Mucosa of descending colon (tissue), 3 donors: Measurements from ENCODE around the gene TAF11L14. TPM values are rescaled to one million over a fixed set of nuclear protein-coding genes. Genes with fewer than 3 reads are reported as not detected.

ENCODE experiments used
- ATAC-seq: fragments of 200-7000 bp; cut with Tn5 transposase; one replicate; pipeline ENCODE4 v1.9.1; 2020; ENCODE audit warnings: mild to moderate bottlenecking, moderate library complexity
- DNase-seq, 3 donors: peaks; one replicate each; pipeline ENCODE4 v3.0.0-alpha.2; 2020
- H3K36me3 ChIP-seq: fragments of 200-600 bp; one replicate; pipeline ENCODE4 v1.8.0; 2021; ENCODE audit warnings: low read depth, mild to moderate bottlenecking
- H3K4me1 ChIP-seq: fragments of 200-600 bp; one replicate; pipeline ENCODE4 v1.8.0; 2021; ENCODE audit warnings: low read depth, mild to moderate bottlenecking
- H3K4me3 ChIP-seq: fragments of 200-600 bp; one replicate; pipeline ENCODE4 v1.8.0; 2021; ENCODE audit warnings: mild to moderate bottlenecking
- H3K9me3 ChIP-seq: fragments of 200-600 bp; one replicate; pipeline ENCODE4 v1.8.0; 2021; ENCODE audit warnings: mild to moderate bottlenecking
- CTCF ChIP-seq: fragments of 200-600 bp; IDR thresholded peaks from one replicate; pipeline ENCODE4 v1.8.0; 2022; ENCODE audit warnings: antibody characterized with exemption, mild to moderate bottlenecking
- intact Hi-C, 2 donors: fragments of 100-400 bp; cut with DNase I in 1 of 2; cut with micrococcal nuclease in 1 of 2; formaldehyde crosslinking; loops; one replicate each; pipeline versions ENCODE4 v1.11.0 to v1.11.1; 2022; cut with DNase I, micrococcal nuclease
- total RNA-seq, 3 donors: library from RNA; stranded (reverse); fragmentation: NEBNext Ultra II Directional in 2 of 3; extraction: Animal tissue kit (Norgen Biotek cat#: 25700) in 2 of 3; gene quantifications; one replicate each; pipeline versions ENCODE4 v1.2.1 to v1.2.4, GENCODE V29; 2021 to 2023
- donor health status: DM: no; HTN: no; CAD: no; lungs with moderate emphysema.
- donor health status: DM: no; HTN: no; CAD: no.
- donor health status: DM: no; HTN: yes; CAD: no.

Gene TAF11L14
- total RNA-seq, 3 donors from 2014 or later = not detected

- TF ChIP-seq CTCF = no peak
- DNase-seq = no peak
- Histone ChIP-seq H3K9me3 (no peaks in the 10 kb centered on the region), H3K4me1 (no peaks in the 10 kb centered on the region), H3K36me3 (no peaks in the 10 kb centered on the region), H3K4me3 (no peak overlapping the region)
- intact Hi-C loops = no loop called here
- ATAC-seq = no peak
Measured at GRCh38 chr5:17655921-17656320, 21.7 kb downstream of the TAF11L14 start.

GRCh38 chr5:17663182-17663581, 28.9 kb downstream of the TAF11L14 start:
- DNase-seq = no peak
- TF ChIP-seq CTCF = no peak
- no peak overlapping the region for H3K4me3 ChIP-seq
- no peak for ATAC-seq
- no peaks in the 10 kb centered on the region for H3K9me3 ChIP-seq
- no peaks in the 10 kb centered on the region for H3K4me1 ChIP-seq
- intact Hi-C loops = no loop called here
- H3K36me3 ChIP-seq = no peaks in the 10 kb centered on the region

- intact Hi-C loops = no loop called here
- ATAC-seq (no peak), DNase-seq (no peak)
- Histone ChIP-seq H3K36me3 (no peaks in the 10 kb centered on the region), H3K4me1 (no peaks in the 10 kb centered on the region), H3K4me3 (no peak overlapping the region), H3K9me3 (no peaks in the 10 kb centered on the region)
- TF ChIP-seq CTCF = no peak
Measured at GRCh38 chr5:17665836-17666235, 31.6 kb downstream of the TAF11L14 start.

- Histone ChIP-seq H3K4me1 (no peaks in the 10 kb centered on the region), H3K36me3 (no peaks in the 10 kb centered on the region), H3K4me3 (no peak overlapping the region), H3K9me3 (no peaks in the 10 kb centered on the region)
- no peak for ATAC-seq
- DNase-seq = no peak
- intact Hi-C loops = no loop called here
- TF ChIP-seq CTCF = no peak
Measured at GRCh38 chr5:17666726-17667235, 32.5 kb downstream of the TAF11L14 start.

GRCh38 chr5:17670353-17670752, 36.1 kb downstream of the TAF11L14 start:
- no peak for TF ChIP-seq CTCF
- Histone ChIP-seq H3K36me3 (no peaks in the 10 kb centered on the region), H3K9me3 (no peaks in the 10 kb centered on the region), H3K4me3 (no peak overlapping the region), H3K4me1 (no peaks in the 10 kb centered on the region)
- intact Hi-C loops = no loop called here
- DNase-seq (no peak), ATAC-seq (no peak)

- no peak for TF ChIP-seq CTCF
- Histone ChIP-seq H3K36me3 (no peaks in the 10 kb centered on the region), H3K4me1 (no peaks in the 10 kb centered on the region), H3K9me3 (no peaks in the 10 kb centered on the region), H3K4me3 (no peak overlapping the region)
- DNase-seq (no peak), ATAC-seq (no peak)
- intact Hi-C loops = no loop called here
Measured at GRCh38 chr5:17678751-17679324, 44.6 kb downstream of the TAF11L14 start.
